H9 (cell line): ENCODE results near the gene NUDT3. TPM values are rescaled to one million over a fixed set of nuclear protein-coding genes. Genes with fewer than 3 reads are reported as not detected.

Experiments used
- DNase-seq: peaks from one replicate; pipeline ENCODE4 v3.0.0-alpha.2; 2017
- H2AFZ ChIP-seq: one replicate; pipeline ENCODE4 v1.6.1; 2013; ENCODE audit warnings: mild to moderate bottlenecking, low read length, control low read depth, moderate library complexity
- H2AK5ac ChIP-seq: 2 replicates; pipeline ENCODE4 v1.6.1; 2013; ENCODE audit warnings: low read length, control low read depth, mixed read lengths; ENCODE audit not compliant: insufficient read length
- H2BK120ac ChIP-seq: one replicate; pipeline ENCODE4 v1.6.1; 2013; ENCODE audit warnings: low read depth, mild to moderate bottlenecking, low read length, control low read depth, inconsistent platforms; ENCODE audit not compliant: poor library complexity, severe bottlenecking
- H2BK12ac ChIP-seq: 2 replicates; pipeline ENCODE4 v1.6.1; 2013; ENCODE audit warnings: low read length, control low read depth, mixed read lengths, low read depth; ENCODE audit not compliant: insufficient read length
- H2BK15ac ChIP-seq: 2 replicates; pipeline ENCODE4 v1.6.1; 2013; ENCODE audit warnings: low read depth, low read length, control low read depth
- H2BK20ac ChIP-seq: one replicate; pipeline ENCODE4 v1.6.1; 2013; ENCODE audit warnings: low read depth, mild to moderate bottlenecking, low read length, control low read depth, inconsistent platforms; ENCODE audit not compliant: poor library complexity, severe bottlenecking
- H2BK5ac ChIP-seq: 2 replicates; pipeline ENCODE4 v1.6.1; 2013; ENCODE audit warnings: low read length, control low read depth, mixed read lengths; ENCODE audit not compliant: insufficient read length
- H3K14ac ChIP-seq: 2 replicates; pipeline ENCODE4 v1.6.1; 2013; ENCODE audit warnings: low read length, control low read depth; ENCODE audit not compliant: insufficient read depth
- H3K18ac ChIP-seq: 2 replicates; pipeline ENCODE4 v1.6.1; 2013; ENCODE audit warnings: low read depth, mild to moderate bottlenecking, mixed read lengths, low read length, control low read depth; ENCODE audit not compliant: insufficient read length
- H3K23ac ChIP-seq: 2 replicates; pipeline ENCODE4 v1.6.1; 2013; ENCODE audit warnings: low read length, control low read depth, mixed read lengths, low read depth; ENCODE audit not compliant: insufficient read length
- H3K23me2 ChIP-seq: 2 replicates; pipeline ENCODE4 v1.6.1; 2013; ENCODE audit warnings: low read depth, mild to moderate bottlenecking, mixed read lengths, low read length, control low read depth; ENCODE audit not compliant: insufficient read length, poor library complexity, severe bottlenecking
- H3K27ac ChIP-seq: 2 replicates; pipeline ENCODE4 v1.5.1; 2013; ENCODE audit warnings: low read length, control low read depth, mixed read lengths, low read depth; ENCODE audit not compliant: insufficient read length
- H3K27me3 ChIP-seq: 2 replicates; pipeline ENCODE4 v1.6.1; 2013; ENCODE audit warnings: low read length, control low read depth, inconsistent platforms; ENCODE audit not compliant: insufficient read depth
- H3K4ac ChIP-seq: 2 replicates; pipeline ENCODE4 v1.6.1; 2013; ENCODE audit warnings: low read depth, mild to moderate bottlenecking, control low read depth, inconsistent platforms, low read length, moderate library complexity
- H3K4me1 ChIP-seq: 2 replicates; pipeline ENCODE4 v1.6.1; 2013; ENCODE audit warnings: low read length, control low read depth, inconsistent platforms; ENCODE audit not compliant: insufficient read depth
- H3K4me2 ChIP-seq: 2 replicates; pipeline ENCODE4 v1.6.1; 2013; ENCODE audit warnings: low read length, control low read depth, mixed read lengths; ENCODE audit not compliant: insufficient read length, insufficient read depth
- H3K56ac ChIP-seq: 2 replicates; pipeline ENCODE4 v1.6.1; 2013; ENCODE audit warnings: low read depth, mild to moderate bottlenecking, mixed read lengths, low read length, control low read depth; ENCODE audit not compliant: insufficient read length
- H3K79me1 ChIP-seq: 2 replicates; pipeline ENCODE4 v1.6.1; 2013; ENCODE audit warnings: low read depth, mild to moderate bottlenecking, moderate library complexity, low read length, control low read depth, inconsistent platforms; ENCODE audit not compliant: insufficient read depth, poor library complexity, severe bottlenecking
- H3K79me2 ChIP-seq: 2 replicates; pipeline ENCODE4 v1.6.1; 2013; ENCODE audit warnings: low read length, control low read depth, inconsistent platforms; ENCODE audit not compliant: insufficient read depth
- H3K9ac ChIP-seq: 2 replicates; pipeline ENCODE4 v1.6.1; 2013; ENCODE audit warnings: low read length, control low read depth, mixed read lengths; ENCODE audit not compliant: insufficient read length; ENCODE audit errors: extremely low read depth
- H3K9me3 ChIP-seq: one replicate; pipeline ENCODE4 v1.6.1; 2013; ENCODE audit warnings: low read depth, low read length, inconsistent platforms; ENCODE audit not compliant: control insufficient read depth
- H3T11ph ChIP-seq: one replicate; pipeline ENCODE4 v1.6.1; 2013; ENCODE audit warnings: mild to moderate bottlenecking, low read length, control low read depth, inconsistent platforms
- H4K20me1 ChIP-seq: one replicate; pipeline ENCODE4 v1.6.1; 2013; ENCODE audit not compliant: control insufficient read depth, insufficient read length, insufficient read depth
- H4K5ac ChIP-seq: 2 replicates; pipeline ENCODE4 v1.6.1; 2013; ENCODE audit warnings: low read depth, mild to moderate bottlenecking, mixed read lengths, low read length, control low read depth; ENCODE audit not compliant: insufficient read length
- H4K8ac ChIP-seq: replicated peaks from 2 replicates; pipeline ENCODE4 v1.6.1; 2013; ENCODE audit warnings: low read length, control low read depth, mixed read lengths, low read depth; ENCODE audit not compliant: insufficient read length
- H4K91ac ChIP-seq: 2 replicates; pipeline ENCODE4 v1.6.1; 2013; ENCODE audit warnings: low read depth, mild to moderate bottlenecking, moderate library complexity, mixed read lengths, low read length, control low read depth; ENCODE audit not compliant: insufficient read length
- H3K27ac Mint-ChIP-seq, 3 experiments: 2 replicates in 2 of 3; 3 replicates in 1 of 3; pipeline ENCODE4 v1.8.0; 2020 to 2021; ENCODE audit warnings: mixed read lengths in 3 of 3, mild to moderate bottlenecking in 1 of 3, moderate library complexity in 1 of 3
- H3K27me3 Mint-ChIP-seq: 2 replicates; pipeline ENCODE4 v1.8.0; 2021; ENCODE audit warnings: low read depth, mild to moderate bottlenecking, moderate library complexity, mixed read lengths
- H3K36me3 Mint-ChIP-seq, 3 experiments: 2 replicates in 2 of 3; 3 replicates in 1 of 3; pipeline ENCODE4 v1.8.0; 2020 to 2021; ENCODE audit warnings: low read depth in 3 of 3, mixed read lengths in 3 of 3; ENCODE audit not compliant: insufficient read depth in 1 of 3
- H3K4me1 Mint-ChIP-seq, 2 experiments: 2 replicates each; pipeline ENCODE4 v1.8.0; 2020; ENCODE audit warnings: mixed read lengths in 2 of 2
- H3K4me3 Mint-ChIP-seq, 2 experiments: 2 replicates in 1 of 2; 3 replicates in 1 of 2; pipeline ENCODE4 v1.8.0; 2020 to 2021; ENCODE audit warnings: mild to moderate bottlenecking in 2 of 2, mixed read lengths in 2 of 2, moderate library complexity in 1 of 2
- H3K9me3 Mint-ChIP-seq, 2 experiments: 2 replicates in 1 of 2; 3 replicates in 1 of 2; pipeline ENCODE4 v1.8.0; 2020; ENCODE audit warnings: mild to moderate bottlenecking in 2 of 2, mixed read lengths in 2 of 2, moderate library complexity in 1 of 2
- CTCF ChIP-seq: fragments of 200-600 bp; sonication (generic); conservative IDR thresholded peaks from 3 replicates; pipeline ENCODE4 v1.8.0; 2021; ENCODE audit warnings: antibody characterized with exemption, mild to moderate bottlenecking
- WGBS: extraction: QIAGEN DNeasy Blood & Tissue Kit; methylation state at CpG from one replicate; pipeline ENCODE4 v1.1.7; 2013; ENCODE audit warnings: missing lambda C conversion rate, low lambda C conversion rate, mixed read lengths; ENCODE audit not compliant: insufficient read length; ENCODE audit errors: extremely low coverage; 5-methylcytosine and 5-hydroxymethylcytosine counted together
- long read RNA-seq: library from polyadenylated mRNA; unstranded; transcript quantifications from one replicate; pipeline ENCODE4 v2.0.0, GENCODE V29; 2020
- total RNA-seq: library from RNA; stranded (reverse); gene quantifications from 2 replicates; pipeline ENCODE4 v1.2.1, GENCODE V29; 2021

NUDT3 gene
- 22.7 and 23.6 TPM in 2 replicates for total RNA-seq
- long read RNA-seq, full-length matches to known transcripts, result 11 of 23 reads
- long read RNA-seq, partial matches to known transcripts, result 0 of 23 reads
- long read RNA-seq, other reads (novel, unspliced or antisense), result 12 of 23 reads

- Mint-ChIP-seq H3K27ac (peak within 1 kb of the TSS; percentile 62 to 84 (median 82); a peak in 3 of 7 replicates), H3K4me3 (peak within 1 kb of the TSS; percentile 31 to 72; a peak in 4 of 5 replicates), H3K4me1 (peaks cover 17 to 21% of the 10 kb centered on the region in 2 experiments), H3K27me3 (peaks cover 4% of the 10 kb centered on the region; the same call in 1 of the 2 replicates), H3K36me3 (peaks cover 4 to 11% (median 5%) of the 10 kb centered on the region in 3 experiments), H3K9me3 (peaks cover 12 to 14% of the 10 kb centered on the region in 2 experiments)
- Histone ChIP-seq H3K27me3 (no peaks in the 10 kb centered on the region), H3K23me2 (peaks cover 9% of the 10 kb centered on the region), H3K56ac (no peak within 1 kb of the TSS), H3K4ac (no peak within 1 kb of the TSS), H3K79me1 (no peaks in the 10 kb centered on the region), H2AFZ (no peak within 1 kb of the TSS), H2BK20ac (no peak within 1 kb of the TSS), H3T11ph (no peak within 1 kb of the TSS), H3K9ac (peak within 1 kb of the TSS; percentile 61), H4K20me1 (no peaks in the 10 kb centered on the region), H3K4me1 (no peaks in the 10 kb centered on the region), H3K79me2 (peaks cover 18% of the 10 kb centered on the region; the same call in 1 of the 2 replicates), H3K27ac (no peak within 1 kb of the TSS), H3K4me2 (peak within 1 kb of the TSS; percentile 94), H4K8ac (no peak within 1 kb of the TSS), H2BK5ac (no peak within 1 kb of the TSS), H4K91ac (no peak within 1 kb of the TSS), H2AK5ac (no peak within 1 kb of the TSS), H3K9me3 (no peaks in the 10 kb centered on the region), H4K5ac (no peak within 1 kb of the TSS), H2BK15ac (no peak within 1 kb of the TSS), H3K23ac (no peak within 1 kb of the TSS), H2BK12ac (no peak within 1 kb of the TSS), H3K14ac (peak within 1 kb of the TSS; percentile 89), H3K18ac (peak within 1 kb of the TSS; percentile 80), H2BK120ac (no peak within 1 kb of the TSS)
- WGBS, result no CpG with 5 or more reads among the region's 87 CpGs
- DNase-seq, result peak; percentile 94
- peak; percentile 86 for TF ChIP-seq CTCF
Measured at GRCh38 chr6:34392497-34393190, at the start of gene NUDT3. TSS of gene NUDT3 (minus strand) at chr6:34392669. CDS start at chr6:34392362, 307 bp downstream.
